NCI-H2029 treated with DMSO at 0.1 percent for 48 hours (cell line): Measurements from ENCODE around the gene VAV3.

Experiments
- DNase-seq: peaks from one replicate; lab custom pipeline; 2025; lab: John Stamatoyannopoulos, UW

Gene VAV3

DNA sequence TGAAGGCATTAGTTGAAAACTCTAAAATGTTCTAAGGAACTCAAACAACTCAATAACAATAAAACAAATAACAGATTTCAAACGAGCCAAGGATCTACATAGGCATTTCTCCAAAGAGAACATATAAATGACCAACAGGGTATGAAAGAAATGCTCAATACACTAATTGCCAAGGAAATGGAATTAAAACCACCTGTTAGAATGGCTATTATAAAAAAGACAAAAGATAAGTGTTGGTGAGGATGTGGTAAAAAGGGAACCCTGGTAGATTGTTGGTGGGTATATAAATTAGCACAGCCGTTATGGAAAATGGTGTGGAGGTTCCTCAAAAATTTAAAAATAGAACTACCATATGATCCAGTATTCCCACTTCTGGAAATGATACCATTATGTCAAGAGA, 9.1 kb upstream of the VAV3 start:
- DNase-seq = no peak

DNA sequence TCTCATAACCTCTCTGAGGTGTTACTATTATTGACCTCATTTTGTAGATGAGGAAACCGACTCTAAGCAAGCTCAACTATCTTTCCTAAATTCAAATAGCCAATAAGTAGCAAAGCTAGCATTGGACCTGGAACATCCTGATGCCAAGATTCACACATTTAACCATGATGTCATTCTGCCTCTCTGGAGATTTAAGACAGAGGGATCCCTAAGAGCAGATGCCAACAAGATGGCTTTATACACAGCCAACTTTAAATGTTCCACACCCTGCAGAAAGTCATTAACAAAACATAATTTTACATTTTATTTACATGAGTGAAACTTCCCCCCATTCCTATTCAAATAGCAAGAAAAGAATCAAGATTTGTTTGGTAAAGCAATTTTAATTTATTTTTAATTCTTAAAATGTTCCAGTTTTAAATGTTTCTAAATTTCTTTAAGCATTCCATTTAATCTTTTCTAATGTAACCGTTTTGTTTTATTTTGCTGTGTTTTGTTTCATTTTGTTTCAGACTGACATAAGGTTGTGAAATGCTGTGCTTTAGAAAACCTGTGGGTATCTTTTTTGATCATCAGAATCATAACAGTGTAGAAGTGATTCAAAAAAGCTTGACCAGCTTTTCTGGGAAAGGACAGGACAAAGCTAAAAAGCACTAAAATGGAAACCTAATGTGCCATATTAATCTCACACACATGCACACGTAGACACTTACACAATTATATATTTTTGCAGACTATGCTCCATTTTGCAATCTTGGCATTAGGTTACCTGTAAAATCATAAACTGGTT, 7.6 kb upstream of the VAV3 start:
- DNase-seq = no peak

DNA sequence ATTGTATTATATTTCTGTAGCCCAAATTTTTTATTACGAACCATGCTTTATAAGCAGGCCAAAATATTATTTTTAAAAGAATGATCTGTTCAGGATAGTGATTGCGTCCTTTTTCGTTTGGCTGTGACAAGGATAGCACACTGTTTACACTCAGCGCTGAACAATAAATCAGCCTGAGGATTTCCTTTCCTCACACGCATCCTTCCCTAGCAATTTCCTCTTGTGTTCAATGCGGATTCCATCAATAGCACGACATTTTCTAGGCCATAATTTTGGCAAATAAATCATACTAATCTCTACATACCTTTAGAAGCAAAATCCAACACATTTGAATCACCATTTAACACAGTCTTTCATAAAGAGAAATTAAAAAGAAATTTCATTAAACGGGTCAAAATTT, 1.6 kb upstream of the VAV3 start:
- no peak for DNase-seq

DNA sequence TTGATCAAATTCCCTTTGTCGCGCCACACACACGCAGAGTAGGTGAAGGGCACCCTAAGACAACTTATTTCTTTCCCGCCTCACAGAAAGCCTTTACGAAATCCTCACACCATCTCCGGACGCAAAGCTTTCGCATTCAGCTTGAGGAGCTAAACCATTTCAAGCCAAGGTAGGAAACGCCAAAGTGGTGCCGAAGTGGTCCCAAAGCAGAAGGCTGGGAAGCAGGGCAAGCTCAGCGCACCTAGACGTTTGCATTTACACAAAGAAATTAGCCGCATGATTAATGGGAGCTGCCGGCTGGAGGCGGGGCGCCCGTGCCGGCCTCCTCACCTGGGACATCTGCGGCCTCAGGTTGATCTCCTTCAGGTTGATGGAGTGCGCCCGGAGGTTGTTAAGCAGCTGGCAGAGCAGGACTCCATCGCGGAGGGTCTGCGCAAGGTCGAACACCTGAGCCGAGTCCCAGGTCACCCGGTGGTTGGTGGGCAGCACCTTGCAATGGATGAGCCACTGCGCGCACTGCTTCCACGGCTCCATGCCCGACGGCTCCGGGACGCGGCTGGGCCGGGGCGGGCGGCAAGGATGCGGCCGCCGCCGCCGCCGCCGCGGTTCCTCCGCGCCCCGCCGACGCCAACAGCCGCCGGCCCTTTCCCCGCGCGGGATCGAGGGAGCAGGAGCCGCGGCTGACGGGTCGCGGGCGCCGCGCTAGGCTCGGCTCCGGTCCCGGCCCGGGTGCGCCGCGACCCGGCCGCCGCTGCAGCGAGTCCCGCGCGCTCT, 457 bp downstream of the VAV3 start:
- no peak for DNase-seq

DNA sequence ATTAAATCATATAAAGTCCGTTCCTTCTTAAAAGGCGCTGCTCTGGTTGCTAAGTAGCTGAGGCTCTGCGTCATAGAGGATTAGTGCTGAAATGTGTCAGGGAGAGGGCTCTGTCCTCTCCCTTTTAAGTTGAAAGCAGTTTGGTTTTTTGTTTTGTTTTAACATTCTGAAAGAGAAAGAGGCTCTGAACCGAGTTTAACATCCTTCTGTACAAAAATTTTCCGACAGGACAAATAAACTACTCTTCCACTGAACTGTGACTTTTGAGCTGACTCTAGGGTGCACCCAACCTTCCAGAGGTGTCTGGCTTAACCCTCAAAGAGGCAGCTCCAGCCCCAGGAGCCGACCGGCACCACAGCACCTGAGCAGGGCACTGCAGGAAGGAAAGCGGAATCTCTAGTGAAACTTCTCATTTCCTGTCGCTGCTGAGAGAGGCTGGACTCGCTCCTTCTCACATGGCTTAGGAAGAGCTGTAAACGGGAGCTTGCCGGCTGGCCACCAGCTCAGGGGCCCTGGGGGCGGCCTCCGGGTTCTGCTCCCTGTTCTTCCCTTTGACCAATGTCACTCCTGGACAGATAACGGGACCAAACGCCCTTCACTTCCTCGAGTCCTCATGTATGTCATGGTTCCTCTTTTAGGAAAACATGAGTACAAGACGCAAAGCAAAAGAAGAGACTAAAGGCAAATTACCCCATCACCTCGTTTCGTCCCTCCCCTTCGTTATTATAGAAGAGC, 1.2 kb downstream of the VAV3 start:
- DNase-seq = no peak

- no peak for DNase-seq
Observed at GRCh38 chr1:107963008-107963407, 2.0 kb downstream of the VAV3 start.

DNA sequence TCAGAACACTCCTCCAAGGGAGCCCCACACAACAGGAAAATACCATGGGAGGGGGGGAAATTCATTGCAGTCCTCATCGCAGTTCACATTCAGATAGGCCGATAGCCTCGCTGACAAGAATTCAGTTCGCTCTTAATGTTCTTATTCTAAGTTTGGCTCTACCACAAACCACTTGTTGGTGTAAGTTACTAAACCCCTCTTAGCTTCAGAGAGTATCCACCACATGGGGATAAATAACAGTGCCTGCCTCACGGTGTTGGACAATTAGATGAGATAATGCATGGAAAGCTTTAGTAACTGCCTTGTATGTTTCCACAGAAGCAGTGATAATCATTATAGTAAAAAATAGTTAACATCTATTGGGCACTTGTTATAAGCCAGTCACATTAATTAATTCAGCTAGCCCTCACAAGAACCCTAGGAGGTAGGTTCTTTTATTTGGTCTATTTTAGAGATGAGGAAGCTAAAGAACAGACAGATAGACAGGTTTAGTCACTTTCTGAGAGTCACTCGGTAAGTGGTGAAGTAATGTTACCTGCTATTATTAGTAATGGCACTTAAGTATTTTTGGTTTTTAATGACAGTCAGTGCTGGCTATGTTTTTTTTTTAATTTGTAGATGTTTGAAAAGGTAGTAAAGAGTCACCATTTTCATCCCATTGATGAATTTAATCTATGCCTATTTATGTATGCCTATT, 10.1 kb downstream of the VAV3 start:
- no peak for DNase-seq

DNA sequence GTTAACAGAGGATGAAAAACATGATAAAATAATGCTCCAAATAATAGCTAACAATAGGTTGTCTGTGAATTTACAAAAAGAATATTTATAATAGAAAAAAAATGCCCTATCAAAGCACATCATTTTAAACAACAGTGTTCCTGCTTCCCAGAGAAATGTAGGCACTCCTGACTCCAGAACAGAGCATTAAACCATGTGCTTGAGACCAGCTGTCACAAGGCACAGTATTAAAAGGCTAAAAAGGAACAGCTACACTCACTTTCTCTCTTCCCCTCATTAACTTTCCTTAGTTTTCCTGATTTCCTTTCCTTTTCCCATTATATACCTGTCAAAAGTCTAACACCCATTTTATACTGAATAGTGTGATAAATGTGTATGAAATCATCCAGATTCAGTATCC, 10.9 kb downstream of the VAV3 start:
- no peak for DNase-seq

DNA sequence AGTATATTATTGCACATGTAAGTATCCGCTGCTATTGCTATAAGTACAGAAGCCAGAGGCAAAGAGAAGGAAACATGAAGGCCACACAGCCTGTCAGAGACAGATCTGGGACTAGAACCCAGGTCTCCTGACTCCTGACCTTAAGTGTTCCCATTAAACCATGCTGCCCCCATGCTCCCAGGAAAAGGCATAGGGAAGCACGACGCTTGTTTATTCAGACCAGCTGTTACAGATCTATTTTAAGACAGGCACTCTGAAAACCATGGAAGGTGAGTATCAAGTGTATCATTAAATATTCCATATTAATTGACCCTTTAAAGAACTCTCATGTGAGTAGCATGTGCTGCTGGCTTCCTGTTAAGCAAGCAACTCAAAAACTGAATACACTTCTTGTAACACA, 11.4 kb downstream of the VAV3 start:
- no peak for DNase-seq

- no peak for DNase-seq
Observed at GRCh38 chr1:107952989-107953388, 12.0 kb downstream of the VAV3 start.

DNA sequence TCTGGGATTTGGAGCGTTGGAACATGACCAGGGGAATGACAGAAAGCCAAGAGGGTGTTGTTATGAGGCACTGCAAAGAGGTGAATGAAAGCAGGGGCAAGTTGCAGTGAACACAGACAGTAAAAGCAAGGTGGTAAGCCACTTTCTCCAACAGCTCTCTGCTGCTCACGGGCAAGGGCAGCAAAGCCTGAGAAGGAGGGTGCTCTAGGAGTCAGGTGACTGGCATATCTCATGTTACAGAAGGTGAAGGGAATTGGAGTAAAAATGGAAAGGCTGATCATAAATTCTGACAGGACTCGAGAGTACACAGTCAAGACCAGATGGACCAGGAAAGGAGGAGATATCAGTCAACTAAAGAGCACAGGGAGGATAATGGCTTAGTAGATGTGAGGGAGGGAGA, 14.5 kb downstream of the VAV3 start:
- no peak for DNase-seq

- DNase-seq = no peak
Observed at GRCh38 chr1:107949467-107950253, 15.3 kb downstream of the VAV3 start.

- DNase-seq = no peak
Observed at GRCh38 chr1:107946794-107947193, 18.2 kb downstream of the VAV3 start.

DNA sequence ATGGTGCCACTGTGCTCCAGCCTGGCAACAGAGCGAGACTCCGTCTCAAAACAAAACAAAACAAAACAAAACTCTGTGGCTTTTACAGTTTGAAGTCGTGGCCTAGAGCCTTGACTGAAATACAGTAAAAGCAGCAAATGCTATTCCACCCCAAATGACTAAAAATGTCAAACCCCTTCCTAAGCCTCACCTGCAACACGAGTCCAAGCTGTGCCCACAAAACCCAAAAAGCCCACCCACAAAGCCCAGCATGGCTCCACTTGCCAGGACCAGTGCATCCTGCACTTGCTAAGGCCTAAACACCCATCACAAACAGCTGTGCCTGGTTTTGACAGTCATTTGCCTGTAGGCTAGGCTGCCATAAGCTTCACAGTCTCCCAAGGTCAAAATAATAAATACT, 21.3 kb downstream of the VAV3 start:
- no peak for DNase-seq

GRCh38 chr1:107942814-107943213, 22.2 kb downstream of the VAV3 start:
- DNase-seq = no peak

- no peak for DNase-seq
Observed at GRCh38 chr1:107941531-107941930, 23.4 kb downstream of the VAV3 start.

DNA sequence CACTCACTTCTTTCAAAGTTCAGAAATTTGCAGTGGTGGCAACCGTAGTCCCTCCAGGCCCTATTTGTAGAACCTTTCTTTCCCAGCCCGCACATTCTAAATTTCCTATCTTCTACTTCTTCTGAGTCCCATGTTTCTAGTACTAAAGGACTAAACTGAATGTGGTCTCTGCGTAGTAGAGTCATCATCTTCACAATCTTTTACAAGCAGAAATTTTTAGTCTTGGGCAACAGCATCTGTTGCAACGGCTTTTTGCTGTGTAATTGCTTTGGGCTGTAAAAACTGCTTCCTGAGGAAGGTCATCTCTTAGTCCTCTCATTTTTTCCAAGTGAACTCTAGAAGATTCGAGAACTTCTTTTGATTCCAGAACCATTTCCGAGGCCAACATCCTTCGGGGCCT, 23.9 kb downstream of the VAV3 start:
- DNase-seq = no peak

GRCh38 chr1:107940701-107941100, 24.3 kb downstream of the VAV3 start:
- DNase-seq = no peak

GRCh38 chr1:107940017-107940577, 24.9 kb downstream of the VAV3 start:
- DNase-seq = no peak

- no peak for DNase-seq
Observed at GRCh38 chr1:107939256-107939655, 25.7 kb downstream of the VAV3 start.
